Activated naive CD8-positive, alpha-beta T cell treated with anti-CD3 and anti-CD28 coated beads, Interleukin-2, amount 50 U/mL, for 16 hours (primary cell): Measurements from ENCODE around the gene PXDC1.

Source experiments
- DNase-seq: peaks from one replicate; pipeline ENCODE4 v3.0.0-alpha.2; 2020; ENCODE audit warnings: low read depth, low spot score

PXDC1 gene, protein sequence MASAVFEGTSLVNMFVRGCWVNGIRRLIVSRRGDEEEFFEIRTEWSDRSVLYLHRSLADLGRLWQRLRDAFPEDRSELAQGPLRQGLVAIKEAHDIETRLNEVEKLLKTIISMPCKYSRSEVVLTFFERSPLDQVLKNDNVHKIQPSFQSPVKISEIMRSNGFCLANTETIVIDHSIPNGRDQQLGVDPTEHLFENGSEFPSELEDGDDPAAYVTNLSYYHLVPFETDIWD

DNA sequence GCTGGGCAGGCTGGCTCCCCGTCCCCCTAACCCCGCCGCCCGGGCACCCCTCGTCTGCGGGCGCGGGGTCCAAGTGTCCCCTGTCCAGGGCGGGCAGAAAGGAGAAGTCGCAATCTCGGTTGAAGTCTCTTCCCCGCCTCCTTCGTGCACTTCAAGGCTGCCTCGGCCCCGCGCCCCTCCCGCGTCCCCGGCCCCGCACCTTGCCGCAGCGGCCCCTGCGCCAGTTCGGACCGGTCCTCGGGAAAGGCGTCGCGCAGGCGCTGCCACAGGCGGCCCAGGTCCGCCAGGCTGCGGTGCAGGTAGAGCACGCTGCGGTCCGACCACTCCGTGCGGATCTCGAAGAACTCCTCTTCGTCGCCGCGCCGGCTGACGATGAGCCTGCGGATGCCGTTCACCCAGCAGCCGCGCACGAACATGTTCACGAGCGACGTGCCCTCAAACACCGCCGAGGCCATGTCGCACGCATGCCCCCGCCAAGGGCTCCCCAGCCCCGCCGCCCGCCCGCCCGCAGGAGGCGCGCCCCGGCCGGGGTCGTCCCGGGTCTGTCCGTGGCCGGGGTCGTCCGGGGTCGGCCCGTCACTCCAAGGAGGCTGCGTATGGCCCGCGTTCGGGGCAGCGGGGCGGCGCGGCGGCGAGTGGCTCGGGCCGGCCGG is at the start of gene PXDC1:
Gene PXDC1, minus strand, starts transcription at position 637 of the 653 bp plus-strand sequence. Its CDS starts 182 bp downstream, at position 455.
- no peak for DNase-seq

DNA sequence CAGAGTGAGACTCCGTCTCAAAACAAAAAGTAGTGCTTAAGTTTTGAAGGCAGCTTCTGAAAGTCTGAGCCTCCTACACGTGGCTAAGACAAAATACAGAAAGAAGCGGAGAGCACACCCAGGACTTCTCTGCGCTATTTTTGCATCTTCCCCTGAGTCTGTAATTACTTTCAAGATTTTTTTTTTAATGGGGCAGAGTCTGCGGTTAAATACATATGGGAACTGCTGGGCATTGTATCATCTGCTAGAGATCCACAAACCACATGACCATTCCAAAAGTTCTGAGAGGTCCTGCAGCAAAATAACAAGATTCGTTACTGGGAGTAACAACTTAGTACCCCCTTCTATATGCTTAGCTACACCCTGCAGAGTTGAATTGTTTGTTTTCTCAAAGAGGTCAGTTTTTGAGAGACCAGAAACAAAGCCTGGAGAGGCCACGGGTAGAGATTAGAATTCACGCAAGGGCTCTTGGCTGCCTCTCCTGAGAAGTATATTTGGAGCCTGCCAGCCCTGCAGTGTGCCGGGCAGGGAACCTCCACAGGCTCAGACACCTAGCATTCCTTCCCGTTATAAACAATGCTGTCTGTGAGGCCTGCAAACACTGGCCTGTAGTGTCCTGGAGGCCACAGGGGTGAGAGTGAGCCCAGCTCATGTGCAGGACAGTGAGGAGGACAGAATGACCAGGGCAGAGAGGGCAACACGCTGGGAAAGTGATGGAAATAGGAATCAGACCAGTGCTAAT is 49.5 kb upstream of the PXDC1 start:
- no peak for DNase-seq

DNA sequence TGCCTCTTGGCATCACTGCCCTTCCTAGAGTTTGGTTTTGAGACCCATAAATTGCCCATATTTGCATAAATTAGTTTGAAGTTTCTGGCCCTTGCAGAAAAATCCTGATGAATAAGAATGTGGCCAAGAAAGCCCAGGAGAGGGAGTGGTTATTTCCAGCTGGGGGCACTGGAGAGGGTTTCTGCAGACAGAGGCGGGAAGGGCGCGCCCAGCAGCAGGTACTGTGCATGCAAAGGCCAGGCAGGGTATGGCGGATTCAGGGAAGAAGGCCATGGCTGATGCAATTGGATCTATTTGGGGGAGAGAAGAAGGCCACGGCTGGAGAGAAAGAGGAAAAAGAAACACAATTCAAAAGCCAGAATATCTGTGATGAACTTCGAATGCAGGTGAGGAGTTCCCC is 48.2 kb upstream of the PXDC1 start:
- no peak for DNase-seq

DNA sequence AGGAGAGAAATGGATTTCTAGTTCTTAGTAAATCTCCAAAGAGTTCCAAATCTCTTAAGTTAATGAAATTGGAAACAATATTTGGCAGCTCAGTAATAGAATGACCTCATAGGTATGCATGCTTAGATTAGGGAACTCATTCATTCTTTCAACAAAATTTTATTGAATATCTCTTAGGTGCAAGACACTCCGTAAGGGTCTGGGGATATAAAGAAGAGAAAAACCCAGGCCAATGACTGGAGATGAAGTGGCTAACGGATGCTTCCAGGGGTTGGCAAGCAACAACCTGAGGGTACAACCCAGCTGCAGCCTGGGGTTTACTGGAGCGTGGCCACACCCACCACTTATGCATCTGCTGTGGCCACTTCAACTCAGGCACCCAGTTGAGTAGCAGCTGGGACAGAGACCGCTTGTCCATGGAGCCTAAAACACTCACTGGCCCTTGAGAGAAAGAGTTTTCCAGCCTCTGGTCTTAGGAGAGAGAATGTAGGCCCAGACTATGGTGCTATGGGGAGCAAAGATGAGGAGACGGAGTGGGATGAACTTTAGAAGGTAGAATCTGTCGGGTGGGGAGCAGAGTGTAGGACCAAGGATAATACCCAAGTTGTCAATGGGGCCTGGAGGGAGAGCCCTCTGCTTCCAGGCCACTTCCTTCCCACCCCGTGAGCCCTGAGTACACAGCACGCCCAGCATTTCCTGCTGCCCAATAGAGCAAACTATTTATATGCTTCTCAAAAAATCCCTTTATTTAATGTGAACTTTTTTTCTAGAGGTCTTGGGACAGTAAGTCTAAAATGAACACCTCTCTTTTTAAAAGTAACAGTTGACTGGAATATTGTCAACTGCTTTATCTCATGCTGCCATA is 46.8 kb upstream of the PXDC1 start:
- no peak for DNase-seq

DNA sequence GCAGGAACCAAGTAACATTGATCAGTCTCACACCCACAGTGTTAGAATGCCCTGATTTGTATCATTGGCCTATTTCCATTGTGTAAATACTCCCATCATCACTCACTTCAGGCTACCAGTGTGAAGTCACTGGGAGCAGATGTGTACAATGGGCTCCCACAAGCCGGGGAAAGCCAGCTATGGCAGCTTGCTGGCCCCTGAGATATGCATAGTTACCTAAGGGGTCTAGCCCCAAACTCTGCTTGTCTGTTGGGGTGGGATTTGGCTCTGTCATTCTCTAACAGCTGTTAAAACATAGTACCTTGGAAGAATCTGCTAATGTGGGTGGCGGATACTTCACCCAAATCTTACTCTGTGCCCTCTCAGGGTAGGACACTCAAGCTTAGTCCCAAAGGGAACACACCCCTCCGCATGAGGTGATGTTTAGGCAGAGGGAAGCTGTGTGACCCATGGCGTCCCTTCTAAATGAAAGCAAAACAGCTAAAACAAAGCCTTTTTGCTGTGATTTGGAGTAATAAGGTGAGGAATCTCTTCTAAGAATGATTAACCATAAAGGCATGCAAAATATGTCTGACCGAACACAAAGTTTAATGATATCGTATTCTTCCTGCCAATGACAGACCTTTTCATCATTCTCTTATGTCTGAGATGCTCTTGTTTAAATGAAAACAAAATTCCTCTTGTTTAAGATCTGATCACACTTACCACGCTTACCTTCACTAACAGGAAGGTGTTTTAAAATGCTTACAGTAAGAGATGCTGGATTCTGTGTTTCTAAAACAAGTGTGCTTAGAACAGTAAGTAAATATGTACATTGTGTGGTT is 45.9 kb upstream of the PXDC1 start:
- DNase-seq: no peak

DNA sequence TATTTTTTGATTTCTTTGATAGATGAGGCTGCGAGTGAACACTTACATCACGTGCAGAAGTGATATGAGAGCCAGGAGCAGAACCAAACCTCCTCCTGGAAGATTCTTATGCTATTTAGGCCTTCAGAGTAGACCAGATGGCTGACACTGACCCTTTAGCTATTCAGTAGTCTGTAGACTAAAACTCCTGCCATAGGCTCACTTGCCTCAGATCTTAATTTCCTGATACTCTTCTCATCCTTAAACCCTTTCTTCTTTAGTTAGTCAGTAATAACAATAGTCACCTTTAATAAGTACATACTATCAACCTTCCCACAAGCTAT is 45.2 kb upstream of the PXDC1 start:
- DNase-seq: no peak

DNA sequence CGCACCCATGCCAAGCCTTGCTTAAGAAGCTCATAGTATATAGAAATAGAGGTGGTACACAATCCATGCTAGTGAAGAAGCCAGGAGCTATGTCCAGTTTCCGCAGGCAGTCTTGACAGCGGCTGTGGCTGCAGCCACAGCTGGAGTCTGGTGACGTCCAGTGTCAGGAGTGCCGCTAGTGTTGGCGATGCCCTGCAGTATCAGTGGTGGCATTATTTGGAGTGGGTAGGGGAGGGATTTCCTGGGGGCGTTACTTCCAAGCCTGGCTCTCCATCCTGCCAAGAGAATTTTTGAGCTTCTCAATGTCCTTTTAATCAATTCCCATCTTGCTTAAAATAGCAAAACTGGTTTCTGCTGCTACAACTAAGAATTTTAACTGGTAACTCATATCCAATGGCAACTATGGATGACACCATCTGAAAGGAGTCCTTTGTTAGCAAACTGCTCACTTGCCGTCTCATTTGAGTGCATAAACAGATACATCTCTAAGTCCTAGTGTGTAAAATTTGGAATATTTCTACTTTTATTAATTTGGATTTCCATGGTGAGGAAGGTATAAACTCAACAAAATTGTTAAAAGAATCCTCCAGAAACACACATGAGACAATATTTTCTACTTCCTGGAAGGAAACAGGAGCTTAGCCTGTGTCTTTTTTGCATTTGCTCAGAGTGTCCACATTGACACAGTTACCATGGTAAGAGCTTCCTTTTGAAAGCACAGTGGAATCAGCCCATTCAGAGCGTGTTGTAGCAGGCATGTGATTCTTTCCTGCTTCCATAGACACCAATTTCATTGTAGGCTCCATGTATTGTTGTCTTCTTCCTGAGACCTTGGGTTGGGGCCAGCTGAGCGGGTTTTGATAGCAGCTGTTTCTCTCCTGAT is 44.6 kb upstream of the PXDC1 start:
- no peak for DNase-seq

DNA sequence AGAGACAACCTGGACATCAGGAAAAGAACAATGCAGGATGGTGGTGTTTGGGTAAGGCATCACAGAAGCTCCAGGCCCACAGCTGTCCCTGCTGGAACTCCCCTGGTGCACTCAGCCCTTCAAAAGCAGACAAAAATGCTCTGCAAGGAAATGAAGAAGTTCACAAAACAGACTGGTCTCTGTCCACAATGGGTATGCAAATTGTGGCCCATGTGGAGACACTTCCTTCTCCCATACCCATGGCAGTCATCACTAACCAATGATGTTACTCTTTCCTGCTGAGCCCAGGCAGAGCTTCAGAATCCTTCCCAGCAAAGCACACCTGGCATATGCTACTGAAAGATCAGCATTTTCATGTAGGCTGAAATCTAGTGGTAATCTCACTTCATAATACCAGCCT is 42.6 kb upstream of the PXDC1 start:
- no peak for DNase-seq

DNA sequence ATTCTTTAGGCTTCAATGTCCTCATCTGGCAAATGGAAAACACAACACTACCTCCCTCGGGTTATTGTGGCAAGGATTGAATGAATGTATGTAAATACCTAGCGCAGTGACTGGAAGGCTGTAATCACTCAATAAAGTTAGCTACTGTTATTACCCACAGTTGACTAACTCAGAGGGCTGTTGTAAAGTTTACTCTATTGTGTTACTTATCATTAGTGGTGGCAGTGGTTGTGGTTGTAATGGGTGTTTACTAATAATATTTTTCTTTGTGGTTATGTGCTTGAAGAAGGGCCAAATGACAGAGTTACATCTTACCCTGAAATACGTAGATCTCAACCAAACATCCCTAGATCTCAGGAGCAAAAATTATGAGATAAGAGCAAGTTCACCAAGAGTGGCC is 42.0 kb upstream of the PXDC1 start:
- no peak for DNase-seq

DNA sequence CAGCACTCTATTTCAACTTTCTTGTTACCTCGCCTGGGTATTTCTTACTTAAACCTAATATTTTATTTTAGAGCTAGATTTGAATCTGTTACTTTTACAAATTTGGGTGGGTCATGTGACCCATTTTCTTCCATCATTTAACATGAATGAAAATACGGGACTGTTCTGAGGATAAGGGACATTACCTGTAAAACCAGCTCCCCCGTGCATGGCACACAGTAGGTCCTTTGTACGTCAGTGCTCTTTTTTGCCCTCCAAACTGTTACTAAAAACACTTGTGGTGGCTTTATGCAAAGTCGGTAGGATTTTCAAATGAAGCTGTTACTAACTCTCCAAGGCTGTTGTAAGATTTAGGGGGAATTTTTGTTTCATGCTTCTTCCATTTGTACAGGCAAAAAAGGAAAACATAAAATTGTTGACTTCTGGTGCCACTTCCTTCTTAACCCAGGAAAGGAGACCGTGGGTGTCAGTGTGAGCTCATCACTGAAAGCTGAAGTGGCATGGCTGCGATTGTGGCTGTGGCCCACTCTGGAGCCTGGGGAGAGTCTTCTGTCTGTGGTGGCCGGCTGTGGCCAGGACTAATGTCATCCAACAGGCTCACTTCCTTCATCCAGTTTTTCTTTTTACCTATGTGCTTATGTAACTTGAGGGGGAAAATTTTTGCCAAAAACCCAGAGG is 40.2 kb upstream of the PXDC1 start:
- DNase-seq: no peak

DNA sequence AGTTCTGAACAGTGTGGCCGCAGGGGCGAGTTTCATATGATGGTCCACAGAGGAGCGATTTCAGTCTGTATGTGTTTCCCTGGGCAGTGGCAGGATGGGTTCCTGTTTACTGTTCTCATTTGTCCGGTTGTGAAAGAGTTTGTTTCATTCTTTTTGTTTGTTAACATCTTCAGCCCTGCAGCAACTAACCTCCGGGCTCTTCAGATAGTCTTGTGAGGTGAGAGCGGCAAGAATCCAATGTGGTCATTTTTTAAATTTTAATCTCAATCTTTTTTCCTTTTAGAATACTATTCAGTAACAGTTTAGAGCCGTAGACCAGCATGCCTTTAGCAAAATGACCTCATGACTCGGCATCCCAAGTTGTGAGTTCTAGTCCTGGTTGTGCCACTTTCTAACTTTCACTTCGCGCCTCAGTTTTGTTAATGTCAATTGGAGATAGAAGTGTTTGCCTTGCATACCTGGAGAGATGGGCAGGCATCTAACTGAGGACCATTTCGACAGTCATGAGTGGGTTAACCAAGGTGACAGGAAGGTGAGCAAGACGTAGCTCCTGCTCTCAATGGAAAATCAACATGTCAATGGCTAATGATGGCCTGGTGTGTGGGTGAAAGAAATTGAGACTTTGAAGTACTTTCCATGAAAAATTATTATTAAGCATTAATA is 38.5 kb upstream of the PXDC1 start:
- DNase-seq: no peak

DNA sequence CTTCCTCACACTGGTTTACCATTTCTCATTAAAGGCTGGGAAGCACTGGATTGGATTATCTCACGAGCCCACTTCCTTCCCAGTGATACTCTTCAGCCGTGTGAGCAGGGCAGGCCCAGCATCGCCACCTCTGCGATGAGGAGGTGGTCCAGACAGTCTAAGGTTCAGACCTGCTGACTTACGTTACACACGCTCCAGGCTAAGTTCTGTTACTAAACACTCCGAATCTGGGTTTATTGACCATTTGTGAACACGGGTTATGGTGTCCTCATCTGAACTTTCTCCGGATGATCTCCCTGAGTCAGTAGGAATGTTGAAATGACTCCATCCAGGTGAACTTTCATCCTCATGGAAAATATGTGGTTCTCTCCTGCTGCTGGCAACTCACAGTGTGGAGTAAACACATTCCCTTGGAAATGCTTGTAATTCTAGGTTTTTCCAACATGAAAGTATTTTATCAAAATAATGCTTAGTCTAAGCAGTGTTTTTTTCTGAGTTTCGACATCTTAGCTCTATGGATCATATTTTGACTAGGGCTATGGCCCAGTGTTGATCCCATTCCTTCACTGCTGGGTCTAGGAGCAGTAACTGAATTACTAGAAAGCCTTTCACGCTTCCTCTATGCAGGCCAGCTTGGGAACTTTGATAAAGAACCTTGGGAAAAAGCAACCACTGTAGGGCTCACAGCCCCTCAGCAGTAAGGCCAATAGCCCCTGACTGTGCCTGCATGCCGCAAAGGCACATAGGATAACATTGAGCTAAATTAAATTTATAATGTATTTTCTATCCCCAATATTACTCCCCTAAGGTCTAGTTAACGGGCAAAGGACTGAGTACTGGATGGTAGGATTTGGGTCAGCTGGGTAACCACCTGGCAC is 37.7 kb upstream of the PXDC1 start:
- DNase-seq: no peak

DNA sequence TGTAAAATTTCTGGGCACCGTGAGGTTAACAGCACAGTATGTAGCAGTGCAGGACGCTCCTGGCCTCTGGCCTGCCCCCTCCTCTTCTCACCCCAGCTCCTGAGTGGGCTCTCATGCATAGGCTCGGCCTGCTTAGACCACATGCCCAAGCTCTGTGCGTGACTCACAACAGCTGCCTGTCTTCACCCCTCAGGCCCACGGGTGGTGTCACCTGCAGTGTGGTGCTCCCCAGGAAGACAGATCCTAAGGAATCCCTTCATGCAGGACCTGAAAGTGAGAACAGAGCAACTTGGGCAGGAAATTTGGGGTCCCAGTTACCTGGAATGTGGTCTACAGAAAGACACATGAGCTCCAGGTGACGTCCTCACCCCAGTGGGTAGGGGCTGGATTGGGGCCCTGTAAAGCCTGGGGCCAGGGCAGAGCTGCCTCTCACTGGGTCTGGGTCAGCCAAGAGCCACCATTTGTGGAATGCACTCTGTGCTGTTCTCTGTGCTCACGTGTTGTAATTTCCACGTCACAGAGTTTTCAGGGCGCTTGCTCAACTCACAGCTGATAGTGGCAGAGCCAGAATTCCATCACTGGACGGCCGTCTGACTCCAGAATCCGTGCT is 37.0 kb upstream of the PXDC1 start:
- no peak for DNase-seq

DNA sequence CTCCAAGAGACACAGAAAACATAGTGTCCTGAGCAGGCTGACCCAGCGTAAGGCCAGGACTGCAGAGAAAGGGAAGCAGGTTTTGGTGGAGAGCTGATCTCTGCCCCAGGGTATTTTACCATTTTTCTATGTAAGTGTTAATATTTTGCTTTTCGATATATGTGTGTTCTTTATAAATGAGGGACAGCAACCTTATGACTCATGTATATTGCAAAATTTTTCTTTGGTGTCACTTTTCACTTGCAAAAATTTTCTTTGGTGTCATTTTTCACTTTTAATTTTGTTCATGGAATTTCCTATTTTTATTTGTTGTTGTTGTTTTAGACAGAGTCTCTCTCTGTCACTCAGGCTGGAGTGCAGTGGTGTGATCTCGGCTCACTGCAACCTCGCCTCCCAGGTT is 34.6 kb upstream of the PXDC1 start:
- no peak for DNase-seq

DNA sequence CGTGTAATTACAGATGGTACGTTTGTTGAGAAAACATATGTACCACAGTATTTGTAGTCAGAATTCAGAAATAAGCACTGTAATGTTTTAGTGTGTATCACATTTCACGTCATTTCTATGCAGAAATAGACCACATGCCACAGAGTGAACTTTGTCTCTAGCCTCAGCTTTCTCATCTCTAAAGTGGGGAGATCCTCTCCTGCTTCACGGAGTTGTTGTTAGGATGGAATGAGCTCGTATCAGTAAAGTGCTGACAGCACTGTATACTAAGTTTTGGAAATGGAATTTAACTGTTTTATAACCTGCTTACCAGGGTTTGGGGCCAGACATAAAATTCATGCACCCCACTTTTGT is 34.2 kb upstream of the PXDC1 start:
- DNase-seq: no peak

DNA sequence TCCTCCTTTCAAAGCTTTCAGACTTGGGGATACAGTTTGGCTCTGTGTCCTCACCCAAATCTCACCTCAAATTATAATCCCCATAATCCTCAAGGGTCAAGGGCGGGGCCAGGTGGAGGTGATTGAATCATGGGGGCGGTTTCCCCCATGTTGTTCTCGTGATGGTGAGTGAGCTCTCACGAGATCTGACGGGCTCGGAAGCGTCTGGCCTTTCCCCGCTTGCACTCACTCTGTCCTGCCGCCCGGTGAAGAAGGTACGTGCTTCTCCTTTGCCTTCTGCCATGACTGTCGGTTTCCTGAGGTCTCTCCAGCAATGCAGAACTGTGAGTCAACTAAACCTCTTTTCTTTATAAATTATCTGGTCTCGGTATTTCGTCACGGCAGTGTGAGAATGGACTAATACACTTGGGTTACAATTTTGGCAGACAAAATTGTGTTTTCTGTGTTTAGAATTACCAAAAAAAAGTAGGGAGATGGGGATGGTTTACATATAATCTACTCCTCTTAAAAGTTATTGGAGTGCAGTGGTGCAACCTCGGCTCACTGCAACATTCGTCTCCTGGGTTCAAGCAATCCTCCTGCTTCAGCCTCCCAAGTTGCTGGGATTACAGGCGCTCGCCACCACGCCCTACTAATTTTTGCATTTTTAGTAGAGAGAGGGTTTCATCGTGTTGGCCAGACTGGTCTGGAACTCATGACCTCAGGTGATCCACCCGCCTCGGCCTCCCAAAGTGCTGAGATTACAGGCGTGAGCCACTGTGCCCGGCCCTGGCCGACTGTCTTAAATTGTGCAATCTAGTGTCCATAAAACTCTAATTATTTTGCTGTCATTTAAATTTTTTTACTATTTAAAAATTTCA is 33.6 kb upstream of the PXDC1 start:
- DNase-seq: no peak

DNA sequence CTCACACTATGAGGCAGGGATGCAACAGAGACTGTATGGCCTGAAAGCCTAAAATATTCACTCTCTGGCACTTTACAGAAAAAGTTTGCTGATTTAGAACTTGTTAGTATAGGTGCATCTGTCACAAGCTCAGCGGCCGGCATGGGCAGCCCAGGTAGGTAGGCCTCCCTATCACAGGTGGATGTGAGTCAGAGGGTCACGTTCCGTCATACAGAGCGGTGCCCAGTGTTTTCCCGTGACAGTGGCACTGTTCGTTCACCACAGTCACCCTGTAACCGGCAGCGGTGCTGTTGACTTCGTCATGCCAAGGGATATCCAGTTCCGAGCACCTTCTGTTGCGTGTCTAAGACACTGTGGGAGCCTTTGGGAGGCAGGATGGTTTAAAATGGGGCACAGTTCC is 32.9 kb upstream of the PXDC1 start:
- no peak for DNase-seq
